ENCODE measurements around the gene WAPL. TPM values are rescaled to one million over a fixed set of nuclear protein-coding genes. Genes with fewer than 3 reads are reported as not detected.

Gene WAPL
- total RNA-seq, 1 donor, result 40.2 TPM

- TF ChIP-seq CTCF (IDR thresholded peaks at IDR 0.05; ENCODE audit: extremely low read depth, low read depth, low read length), result no peak
- Histone ChIP-seq H3K79me2 (ENCODE audit: insufficient read depth, low read length) (peaks cover 7% of the 10 kb centered on the region), H3K4me1 (ENCODE audit: insufficient read depth, low read length) (no peaks in the 10 kb centered on the region), H3K9me3 (ENCODE audit: low read depth, low read length) (no peaks in the 10 kb centered on the region), H3K4me2 (ENCODE audit: insufficient read depth, low read length) (no peak overlapping the region), H3K4me3 (ENCODE audit: insufficient read depth, low read length) (no peak overlapping the region), H4K20me1 (ENCODE audit: insufficient read depth, low read length) (peaks cover 2% of the 10 kb centered on the region), H3K27ac (ENCODE audit: low read depth, low read length) (no peak overlapping the region), H3K27me3 (ENCODE audit: insufficient read depth, low read length) (no peaks in the 10 kb centered on the region), H3K36me3 (ENCODE audit: insufficient read depth, low read length) (peaks cover 73% of the 10 kb centered on the region), H2AFZ (ENCODE audit: low read length) (no peak overlapping the region)
- no peak for DNase-seq (ENCODE audit: insufficient read length, low spot score, missing footprints)
These were observed 59.4 kb downstream of the WAPL start for GRCh38 chr10:86461963-86462804.

- no peak overlapping the region for H2AFZ ChIP-seq (ENCODE audit: low read length)
- no peaks in the 10 kb centered on the region for H3K9me3 ChIP-seq (ENCODE audit: low read depth, low read length)
- H3K27ac ChIP-seq (ENCODE audit: low read depth, low read length), result no peak overlapping the region
- H3K4me2 ChIP-seq (ENCODE audit: insufficient read depth, low read length), result no peak overlapping the region
- H3K4me1 ChIP-seq (ENCODE audit: insufficient read depth, low read length), result no peaks in the 10 kb centered on the region
- H3K27me3 ChIP-seq (ENCODE audit: insufficient read depth, low read length), result no peaks in the 10 kb centered on the region
- H3K79me2 ChIP-seq (ENCODE audit: insufficient read depth, low read length), result peaks cover 3% of the 10 kb centered on the region
- DNase-seq (ENCODE audit: insufficient read length, low spot score, missing footprints), result no peak
- no peak overlapping the region for H3K4me3 ChIP-seq (ENCODE audit: insufficient read depth, low read length)
- peaks cover 47% of the 10 kb centered on the region for H3K36me3 ChIP-seq (ENCODE audit: insufficient read depth, low read length)
- no peak for TF ChIP-seq CTCF (IDR thresholded peaks at IDR 0.05; ENCODE audit: extremely low read depth, low read depth, low read length)
- no peaks in the 10 kb centered on the region for H4K20me1 ChIP-seq (ENCODE audit: insufficient read depth, low read length)
These were observed 70.0 kb downstream of the WAPL start for GRCh38 chr10:86451604-86451960.

- TF ChIP-seq CTCF (IDR thresholded peaks at IDR 0.05; ENCODE audit: extremely low read depth, low read depth, low read length), result no peak
These were observed 70.6 kb downstream of the WAPL start for GRCh38 chr10:86450806-86451603.

More at GRCh38 chr10:86450806-86451603, 70.6 kb downstream of the WAPL start:
- Histone ChIP-seq H3K4me3 (ENCODE audit: insufficient read depth, low read length) (no peak overlapping the region), H4K20me1 (ENCODE audit: insufficient read depth, low read length) (no peaks in the 10 kb centered on the region), H3K4me2 (ENCODE audit: insufficient read depth, low read length) (no peak overlapping the region), H3K27ac (ENCODE audit: low read depth, low read length) (no peak overlapping the region), H2AFZ (ENCODE audit: low read length) (no peak overlapping the region), H3K36me3 (ENCODE audit: insufficient read depth, low read length) (peaks cover 48% of the 10 kb centered on the region), H3K27me3 (ENCODE audit: insufficient read depth, low read length) (no peaks in the 10 kb centered on the region), H3K4me1 (ENCODE audit: insufficient read depth, low read length) (no peaks in the 10 kb centered on the region), H3K79me2 (ENCODE audit: insufficient read depth, low read length) (peaks cover 3% of the 10 kb centered on the region), H3K9me3 (ENCODE audit: low read depth, low read length) (no peaks in the 10 kb centered on the region)
- no peak for DNase-seq (ENCODE audit: insufficient read length, low spot score, missing footprints)
